Gastroesophageal sphincter (tissue), 3 donors: Measurements from ENCODE around the gene ATP4B.

Experiments
- EP300 ChIP-seq: sonication (generic); formaldehyde crosslinking; IDR thresholded peaks from one replicate; pipeline ENCODE4 v1.6.1; 2017; ENCODE audit warnings: antibody characterized with exemption, mild to moderate bottlenecking
- POLR2A ChIP-seq, 2 donors: fragments of 450-650 bp; IDR thresholded peaks; one replicate each; pipeline ENCODE4 v1.6.1; 2017; ENCODE audit warnings: antibody characterized with exemption in 2 of 2, mild to moderate bottlenecking in 2 of 2, moderate library complexity in 1 of 2
- TF ChIP-seq, protein P1 (sequence below), 4 experiments: fragments of 200-600 bp in 2 of 4; fragments of 450-650 bp in 2 of 4; sonication (generic) in 1 of 4; IDR thresholded peaks; one replicate each; pipeline ENCODE4 v1.5.1; 2017 to 2019; ENCODE audit warnings: antibody characterized with exemption in 4 of 4, mild to moderate bottlenecking in 2 of 4, moderate library complexity in 2 of 4

DNA sequence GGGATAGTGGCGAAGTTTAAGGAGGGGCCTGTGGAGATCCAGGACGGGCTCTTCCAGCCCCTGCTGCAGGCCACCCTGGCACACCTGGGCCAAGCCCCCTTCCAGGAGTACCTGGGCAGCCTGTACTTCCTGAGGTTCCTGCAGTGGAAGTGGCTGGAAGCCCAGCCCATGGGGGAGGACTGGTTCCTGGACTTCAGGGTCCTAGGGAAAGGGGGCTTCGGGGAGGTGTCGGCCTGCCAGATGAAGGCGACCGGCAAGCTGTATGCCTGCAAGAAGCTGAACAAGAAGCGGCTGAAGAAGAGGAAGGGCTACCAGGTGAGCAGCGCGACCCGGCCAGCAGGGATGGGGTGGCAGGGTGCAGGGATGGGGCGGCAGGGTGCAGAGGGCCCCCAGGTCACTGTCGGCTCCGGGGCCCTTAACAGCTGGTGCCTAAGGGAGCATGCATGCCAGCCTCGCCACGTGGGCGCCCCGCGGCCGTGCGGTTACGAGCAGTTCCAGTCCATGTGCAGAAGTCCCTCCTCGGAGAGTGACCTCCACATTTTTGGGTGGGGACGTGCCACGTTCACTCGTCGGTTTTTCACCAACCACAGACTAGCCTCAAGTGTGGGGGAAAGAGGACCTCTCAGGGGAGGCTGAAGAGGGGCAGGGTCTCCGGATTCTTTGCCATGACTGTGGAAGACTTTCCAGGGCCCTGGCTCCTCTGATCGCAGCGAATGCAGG is 9.9 kb upstream of the ATP4B start:
- TF ChIP-seq, protein P1, sequence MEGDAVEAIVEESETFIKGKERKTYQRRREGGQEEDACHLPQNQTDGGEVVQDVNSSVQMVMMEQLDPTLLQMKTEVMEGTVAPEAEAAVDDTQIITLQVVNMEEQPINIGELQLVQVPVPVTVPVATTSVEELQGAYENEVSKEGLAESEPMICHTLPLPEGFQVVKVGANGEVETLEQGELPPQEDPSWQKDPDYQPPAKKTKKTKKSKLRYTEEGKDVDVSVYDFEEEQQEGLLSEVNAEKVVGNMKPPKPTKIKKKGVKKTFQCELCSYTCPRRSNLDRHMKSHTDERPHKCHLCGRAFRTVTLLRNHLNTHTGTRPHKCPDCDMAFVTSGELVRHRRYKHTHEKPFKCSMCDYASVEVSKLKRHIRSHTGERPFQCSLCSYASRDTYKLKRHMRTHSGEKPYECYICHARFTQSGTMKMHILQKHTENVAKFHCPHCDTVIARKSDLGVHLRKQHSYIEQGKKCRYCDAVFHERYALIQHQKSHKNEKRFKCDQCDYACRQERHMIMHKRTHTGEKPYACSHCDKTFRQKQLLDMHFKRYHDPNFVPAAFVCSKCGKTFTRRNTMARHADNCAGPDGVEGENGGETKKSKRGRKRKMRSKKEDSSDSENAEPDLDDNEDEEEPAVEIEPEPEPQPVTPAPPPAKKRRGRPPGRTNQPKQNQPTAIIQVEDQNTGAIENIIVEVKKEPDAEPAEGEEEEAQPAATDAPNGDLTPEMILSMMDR (IDR thresholded peaks at IDR 0.05), result no peak
- no peak for TF ChIP-seq EP300
- TF ChIP-seq POLR2A (IDR thresholded peaks at IDR 0.05), result no peak
